Cardiac muscle cell (in vitro differentiated cells and primary cell): Measurements from ENCODE around the gene SLK. TPM values are rescaled to one million over a fixed set of nuclear protein-coding genes. Genes with fewer than 3 reads are reported as not detected.

Experiments used
- DNase-seq, 2 donors: peaks; one replicate each; pipeline versions ENCODE4 v3.0.0 to v3.0.0-alpha.2; 2010 to 2017; ENCODE audit warnings: low read depth in 1 of 2, low spot score in 1 of 2
- H3K27ac ChIP-seq: fragments of 200-600 bp; sonication (generic); 2 replicates; pipeline ENCODE4 v1.5.1; 2016
- H3K27me3 ChIP-seq: fragments of 200-600 bp; sonication (generic); 2 replicates; pipeline ENCODE4 v1.6.0; 2016; ENCODE audit warnings: control low read depth
- H3K36me3 ChIP-seq: fragments of 200-600 bp; sonication (generic); 2 replicates; pipeline ENCODE4 v1.5.1; 2016; ENCODE audit warnings: control low read depth
- H3K4me1 ChIP-seq: fragments of 200-600 bp; sonication (generic); 2 replicates; pipeline ENCODE4 v1.8.1; 2017; ENCODE audit warnings: low read depth, mild to moderate bottlenecking, mixed run types
- H3K4me3 ChIP-seq: fragments of 200-600 bp; sonication (generic); 2 replicates; pipeline ENCODE4 v1.5.1; 2016; ENCODE audit warnings: mild to moderate bottlenecking
- H3K9me3 ChIP-seq: fragments of 200-600 bp; sonication (generic); 2 replicates; pipeline ENCODE4 v1.5.1; 2017; ENCODE audit warnings: low read depth, mild to moderate bottlenecking, control low read depth
- CTCF ChIP-seq: IDR thresholded peaks from 2 replicates; pipeline ENCODE4 v1.5.1; 2012; ENCODE audit warnings: low read depth, mild to moderate bottlenecking, low read length
- polyA plus RNA-seq: library from polyadenylated mRNA; unstranded; fragments of >200 nt; fragmentation: Nextera tagmentation; extraction: Ambion mirVana; gene quantifications from 2 replicates; pipeline ENCODE4 v1.2.1, GENCODE V29; 2016
- total RNA-seq: library from RNA; depleted of rRNA; stranded (reverse); fragments of >200 nt; gene quantifications from 2 replicates; pipeline ENCODE4 v1.2.3, GENCODE V29; 2016

The SLK gene
- total and polyA plus RNA-seq, 2 experiments from 2014 or later, result 24.1 to 43.8 TPM

GRCh38 chr10:104026762-104027161 is 59.8 kb downstream of the SLK start:
- H3K27me3 ChIP-seq, result no peaks in the 10 kb centered on the region
- peaks cover 31% of the 10 kb centered on the region for H3K4me1 ChIP-seq
- TF ChIP-seq CTCF, result no peak
- peaks cover 7% of the 10 kb centered on the region for H3K36me3 ChIP-seq
- H3K4me3 ChIP-seq, result no peak overlapping the region
- H3K27ac ChIP-seq, result no peak overlapping the region
- DNase-seq, result no peak
- H3K9me3 ChIP-seq, result no peaks in the 10 kb centered on the region

- peak; percentile 48 to 81 for DNase-seq
- no peak overlapping the region for H3K4me3 ChIP-seq
- TF ChIP-seq CTCF, result peak; percentile 56
- no peaks in the 10 kb centered on the region for H3K27me3 ChIP-seq
- H3K9me3 ChIP-seq, result no peaks in the 10 kb centered on the region
- H3K4me1 ChIP-seq, result peaks cover 31% of the 10 kb centered on the region
- H3K27ac ChIP-seq, result peak overlapping the region; percentile 61
- peaks cover 5% of the 10 kb centered on the region for H3K36me3 ChIP-seq
Observed at GRCh38 chr10:104028146-104028545, 61.2 kb downstream of the SLK start.

DNA sequence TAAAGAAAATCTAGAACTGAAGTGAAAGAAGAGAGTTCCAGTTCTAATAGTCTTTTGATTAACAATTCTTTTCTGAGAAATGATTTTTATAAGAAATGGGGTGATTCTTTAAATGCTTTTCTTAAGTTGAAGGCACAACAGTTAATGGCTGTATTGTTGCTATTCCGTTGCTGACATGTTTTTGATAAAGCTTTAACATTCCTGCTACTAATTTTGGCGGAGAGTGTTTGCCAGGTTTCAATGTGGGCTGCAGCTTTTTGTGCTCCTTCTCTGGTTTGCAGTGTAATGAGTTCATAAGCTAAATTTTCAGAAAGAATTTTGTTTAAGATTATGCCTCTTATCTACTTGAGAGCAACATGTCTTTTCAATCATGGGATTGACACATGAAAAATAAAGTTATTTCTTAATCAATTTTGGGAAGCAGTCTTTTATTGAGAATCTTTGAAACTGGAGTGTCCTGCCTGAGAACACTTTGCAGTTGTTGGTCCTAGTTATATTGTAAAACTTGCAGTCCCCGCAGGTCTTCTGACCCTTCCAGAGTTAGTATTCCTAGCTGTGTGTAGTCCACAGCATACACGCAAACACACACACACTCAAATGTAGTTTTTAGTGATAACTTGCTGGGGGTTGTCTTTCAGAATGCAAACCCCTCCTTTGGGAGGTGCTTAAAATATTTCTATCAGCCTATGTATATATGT is 62.0 kb downstream of the SLK start:
- H3K27me3 ChIP-seq, result no peaks in the 10 kb centered on the region
- no peaks in the 10 kb centered on the region for H3K9me3 ChIP-seq
- H3K4me3 ChIP-seq, result no peak overlapping the region
- H3K4me1 ChIP-seq, result peaks cover 30% of the 10 kb centered on the region
- TF ChIP-seq CTCF, result no peak
- peak overlapping the region; percentile 61 for H3K27ac ChIP-seq
- H3K36me3 ChIP-seq, result peaks cover under 1% of the 10 kb centered on the region
- no peak for DNase-seq

DNA sequence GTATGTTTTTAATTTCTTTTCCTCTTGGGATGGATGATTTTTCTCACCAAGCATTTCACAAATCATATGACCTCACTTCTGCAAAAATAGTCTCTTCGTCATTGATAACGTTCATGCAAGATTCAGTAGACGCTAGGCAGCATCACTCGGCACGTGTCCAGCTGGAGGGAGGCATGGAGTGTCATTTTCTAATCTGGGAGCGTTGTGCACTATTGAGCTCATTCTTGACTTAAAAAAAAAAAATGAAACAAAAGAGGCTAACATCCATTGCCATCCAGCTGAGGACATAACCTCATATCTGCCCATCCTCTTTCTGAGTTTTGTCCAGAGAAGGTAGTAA is 62.6 kb downstream of the SLK start:
- Histone ChIP-seq H3K4me1 (peaks cover 24% of the 10 kb centered on the region), H3K4me3 (no peak overlapping the region), H3K27ac (no peak overlapping the region), H3K27me3 (no peaks in the 10 kb centered on the region), H3K9me3 (no peaks in the 10 kb centered on the region), H3K36me3 (no peaks in the 10 kb centered on the region)
- no peak for TF ChIP-seq CTCF
- DNase-seq, result peak in 1 of 2 donors; percentile 86

DNA sequence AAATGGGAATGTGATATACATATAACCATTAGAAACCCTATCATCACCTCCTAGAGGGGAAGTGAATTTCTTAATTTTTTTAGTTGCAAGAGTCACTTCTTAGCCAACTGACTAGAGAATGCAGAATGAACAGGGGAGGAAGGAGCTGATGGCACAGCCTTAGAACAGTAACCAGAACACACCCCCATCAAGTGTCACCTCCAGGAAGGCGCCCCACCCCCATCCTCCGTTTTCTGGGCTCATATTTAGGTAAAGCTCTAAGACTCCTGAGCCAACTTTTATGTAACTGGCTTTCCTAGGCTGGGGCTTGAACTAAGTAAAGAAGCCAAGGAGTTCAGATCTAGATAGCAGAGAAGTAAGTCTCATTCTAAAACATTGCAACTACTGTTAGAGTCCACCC is 64.7 kb downstream of the SLK start:
- no peaks in the 10 kb centered on the region for H3K36me3 ChIP-seq
- H3K27ac ChIP-seq, result no peak overlapping the region
- DNase-seq, result no peak
- H3K27me3 ChIP-seq, result no peaks in the 10 kb centered on the region
- no peaks in the 10 kb centered on the region for H3K9me3 ChIP-seq
- TF ChIP-seq CTCF, result no peak
- H3K4me3 ChIP-seq, result no peak overlapping the region
- peaks cover 23% of the 10 kb centered on the region for H3K4me1 ChIP-seq
